Ishikawa (cell line): ENCODE measurements around the gene AFMID.

Experiments used
- EP300 ChIP-seq: IDR thresholded peaks from 2 replicates; pipeline ENCODE4 v1.6.1; 2012; ENCODE audit warnings: borderline replicate concordance
- RAD21 ChIP-seq: IDR thresholded peaks from 2 replicates; pipeline ENCODE4 v1.6.1; 2012; ENCODE audit warnings: low read depth

- TF ChIP-seq EP300 (no peak), RAD21 (no peak)
These were observed 63.0 kb downstream of the AFMID start for GRCh38 chr17:78249818-78250806.
